Cardiac fibroblast (primary cell): Measurements from ENCODE around the gene GRIN2A.

ENCODE experiments used
- DNase-seq, 2 donors: peaks; one replicate each; pipeline versions ENCODE4 v3.0.0 to v3.0.0-alpha.2; 2010; ENCODE audit warnings: low read depth in 2 of 2
- H3K4me3 ChIP-seq, 2 donors: replicated peaks in 1 of 2; 1 replicate in 1 of 2; 2 replicates in 1 of 2; pipeline ENCODE4 v1.5.1; 2011; ENCODE audit warnings: low read depth in 2 of 2, low read length in 2 of 2, mild to moderate bottlenecking in 2 of 2, moderate library complexity in 1 of 2
- CTCF ChIP-seq: IDR thresholded peaks from one replicate; pipeline ENCODE4 v1.5.1; 2011; ENCODE audit warnings: low read depth, mild to moderate bottlenecking, low read length, inconsistent platforms

The GRIN2A gene

GRCh38 chr16:10113248-10113647 is 69.0 kb downstream of the GRIN2A start:
- no peak overlapping the region for H3K4me3 ChIP-seq
- TF ChIP-seq CTCF: no peak
- no peak for DNase-seq

GRCh38 chr16:10112021-10112420 is 70.2 kb downstream of the GRIN2A start:
- no peak overlapping the region for H3K4me3 ChIP-seq
- no peak for TF ChIP-seq CTCF
- no peak for DNase-seq

- no peak for DNase-seq
- no peak overlapping the region for H3K4me3 ChIP-seq
- no peak for TF ChIP-seq CTCF
These were observed 71.0 kb downstream of the GRIN2A start for GRCh38 chr16:10111156-10111761.

- no peak for TF ChIP-seq CTCF
- H3K4me3 ChIP-seq: no peak overlapping the region
- DNase-seq: no peak
These were observed 71.7 kb downstream of the GRIN2A start for GRCh38 chr16:10110552-10110951.

GRCh38 chr16:10107081-10107480 is 75.1 kb downstream of the GRIN2A start:
- H3K4me3 ChIP-seq: no peak overlapping the region
- DNase-seq: no peak
- no peak for TF ChIP-seq CTCF

- DNase-seq: no peak
- TF ChIP-seq CTCF: no peak
These were observed 78.5 kb downstream of the GRIN2A start for GRCh38 chr16:10103700-10104099.

GRCh38 chr16:10103118-10103517 is 79.1 kb downstream of the GRIN2A start:
- peak in 1 of 2 donors; percentile 49 for DNase-seq
- no peak for TF ChIP-seq CTCF
- H3K4me3 ChIP-seq: no peak overlapping the region

More at GRCh38 chr16:10103700-10104099, 78.5 kb downstream of the GRIN2A start:
- H3K4me3 ChIP-seq: no peak overlapping the region
